HG02759 (cell line): ENCODE results near the gene KHK.

ENCODE experiments used
- ATAC-seq: cut with Tn5 transposase; IDR thresholded peaks from one replicate; pipeline ENCODE4 v1.9.1; 2021; ENCODE audit warnings: mild to moderate bottlenecking, moderate library complexity; ENCODE audit not compliant: unreplicated experiment

KHK gene

GRCh38 chr2:27126252-27126710, 39.7 kb downstream of the KHK start:
- no peak for ATAC-seq

GRCh38 chr2:27127883-27128667, 41.5 kb downstream of the KHK start:
- no peak for ATAC-seq

- ATAC-seq = no peak
These were observed 42.3 kb downstream of the KHK start for GRCh38 chr2:27128668-27129571.

GRCh38 chr2:27130396-27130795, 43.8 kb downstream of the KHK start:
- ATAC-seq = no peak

GRCh38 chr2:27131429-27131828, 44.9 kb downstream of the KHK start:
- ATAC-seq = no peak

GRCh38 chr2:27133195-27133875, 46.8 kb downstream of the KHK start:
- ATAC-seq = no peak

GRCh38 chr2:27133905-27134780, 47.6 kb downstream of the KHK start, which contains the start of gene PREB:
Gene PREB, minus strand, starts transcription at chr2:27134636. Its CDS starts 215 bp downstream, at chr2:27134421.
- peak; percentile 89 for ATAC-seq

GRCh38 chr2:27134781-27135477, 48.4 kb downstream of the KHK start:
- ATAC-seq = no peak

GRCh38 chr2:27135478-27135955, 48.9 kb downstream of the KHK start:
- no peak for ATAC-seq

- no peak for ATAC-seq
These were observed 50.2 kb downstream of the KHK start for GRCh38 chr2:27136751-27137150.

- no peak for ATAC-seq
These were observed 50.9 kb downstream of the KHK start for GRCh38 chr2:27137322-27137935.

GRCh38 chr2:27138111-27138510, 51.5 kb downstream of the KHK start:
- no peak for ATAC-seq

GRCh38 chr2:27139310-27139709, 52.7 kb downstream of the KHK start, which contains the start of gene PRR30:
Gene PRR30, minus strand, starts transcription at chr2:27139410. Its CDS starts 1,081 bp downstream, at chr2:27138329.
- no peak for ATAC-seq

GRCh38 chr2:27143285-27143684, 56.7 kb downstream of the KHK start:
- ATAC-seq = no peak

GRCh38 chr2:27145682-27146081, 59.1 kb downstream of the KHK start:
- no peak for ATAC-seq

- ATAC-seq = no peak
These were observed 61.4 kb downstream of the KHK start for GRCh38 chr2:27147935-27148334.

- no peak for ATAC-seq
These were observed 62.3 kb downstream of the KHK start, which contains the start of gene TCF23 for GRCh38 chr2:27148801-27149439. Gene TCF23, plus strand, starts transcription at chr2:27149004. Its CDS starts 130 bp downstream, at chr2:27149134.
